Skeletal muscle satellite cell (primary cell): Measurements from ENCODE around the gene XRCC3.

Experiments used
- H3K27me3 ChIP-seq: 2 replicates; pipeline ENCODE4 v1.7.0; 2013; ENCODE audit warnings: low read length; ENCODE audit not compliant: control insufficient read depth, insufficient read depth
- H3K36me3 ChIP-seq: 2 replicates; pipeline ENCODE4 v1.7.0; 2013; ENCODE audit warnings: mild to moderate bottlenecking, control low read depth, low read length; ENCODE audit not compliant: insufficient read depth
- H3K4me1 ChIP-seq: 2 replicates; pipeline ENCODE4 v1.7.0; 2013; ENCODE audit warnings: low read length; ENCODE audit not compliant: control insufficient read depth, insufficient read depth
- H3K4me2 ChIP-seq: 2 replicates; pipeline ENCODE4 v1.7.0; 2013; ENCODE audit warnings: mild to moderate bottlenecking, low read length
- H3K4me3 ChIP-seq: 2 replicates; pipeline ENCODE4 v1.7.0; 2013; ENCODE audit warnings: low read length
- H3K9ac ChIP-seq: 2 replicates; pipeline ENCODE4 v1.7.0; 2013; ENCODE audit warnings: mild to moderate bottlenecking, low read depth, low read length, moderate library complexity
- H3K9me3 ChIP-seq: replicated peaks from 2 replicates; pipeline ENCODE4 v1.7.0; 2013; ENCODE audit warnings: mild to moderate bottlenecking, control low read depth, low read length

Gene XRCC3

DNA sequence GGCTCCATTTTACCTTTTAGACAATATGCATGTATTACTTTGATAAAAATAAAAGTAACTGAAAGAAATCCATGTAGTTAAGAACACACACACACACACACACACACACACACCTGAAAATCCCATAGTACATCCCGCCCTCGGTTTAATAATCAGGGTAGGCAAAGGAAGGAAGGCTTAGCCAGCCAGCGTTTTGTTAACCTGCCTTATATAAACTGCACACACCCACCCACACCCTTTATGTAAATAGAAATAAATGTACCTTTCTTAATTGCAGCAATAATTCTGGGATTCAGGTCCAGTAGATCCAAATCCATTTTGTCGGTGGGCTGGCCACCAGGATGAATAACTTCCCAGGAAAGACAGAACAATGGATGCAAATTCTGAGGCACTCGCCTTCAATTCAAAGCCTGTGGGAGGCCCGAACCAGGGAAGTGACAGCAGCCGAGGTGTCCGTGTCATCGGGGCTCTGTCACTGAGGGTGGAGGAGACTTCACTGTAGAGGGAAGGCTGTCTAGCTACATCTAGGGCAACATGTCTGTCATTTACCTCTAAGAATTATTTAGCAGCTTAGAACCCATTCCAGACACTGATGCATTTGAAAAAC, 4.4 kb downstream of the XRCC3 start:
- H3K4me2 ChIP-seq = peak overlapping the region; percentile 84
- H3K36me3 ChIP-seq = peaks cover 35% of the 10 kb centered on the region
- H3K4me1 ChIP-seq = peaks cover 49% of the 10 kb centered on the region
- peak overlapping the region; percentile 44 for H3K9ac ChIP-seq
- H3K4me3 ChIP-seq = no peak overlapping the region
- no peaks in the 10 kb centered on the region for H3K9me3 ChIP-seq
- H3K27me3 ChIP-seq = no peaks in the 10 kb centered on the region

- no peak overlapping the region for H3K9ac ChIP-seq
These were observed 5.4 kb downstream of the XRCC3 start for GRCh38 chr14:103709814-103710213.

DNA sequence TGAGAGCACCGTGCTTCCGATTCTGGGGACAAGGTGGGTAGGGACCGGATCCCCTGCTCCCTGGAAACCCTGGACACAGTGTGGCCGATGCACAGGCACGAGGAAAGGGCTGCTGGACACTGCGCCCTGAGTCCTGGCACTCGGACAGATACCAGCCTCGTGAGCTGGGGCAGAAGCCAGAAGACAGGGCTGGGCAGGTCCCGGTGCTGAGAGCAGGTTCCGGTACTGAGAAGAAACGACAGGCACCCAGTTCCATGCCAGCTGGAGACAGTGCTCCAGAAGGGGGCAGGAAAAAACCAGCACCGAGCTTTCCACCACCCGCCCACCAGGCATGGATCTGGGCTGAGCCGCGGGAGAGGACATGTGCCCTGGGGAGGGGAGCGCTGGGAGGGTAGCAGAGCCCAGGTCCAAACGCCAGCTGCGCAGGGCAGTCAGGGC, 6.5 kb downstream of the XRCC3 start:
- peaks cover 53% of the 10 kb centered on the region for H3K36me3 ChIP-seq
- no peak overlapping the region for H3K4me2 ChIP-seq
- no peaks in the 10 kb centered on the region for H3K9me3 ChIP-seq
- no peak overlapping the region for H3K4me3 ChIP-seq
- no peaks in the 10 kb centered on the region for H3K27me3 ChIP-seq
- peaks cover 41% of the 10 kb centered on the region for H3K4me1 ChIP-seq
- H3K9ac ChIP-seq = no peak overlapping the region

More at GRCh38 chr14:103709814-103710213, 5.4 kb downstream of the XRCC3 start:
- Histone ChIP-seq H3K36me3 (peaks cover 45% of the 10 kb centered on the region), H3K27me3 (no peaks in the 10 kb centered on the region), H3K4me3 (no peak overlapping the region), H3K9me3 (no peaks in the 10 kb centered on the region), H3K4me2 (no peak overlapping the region), H3K4me1 (peaks cover 49% of the 10 kb centered on the region)

DNA sequence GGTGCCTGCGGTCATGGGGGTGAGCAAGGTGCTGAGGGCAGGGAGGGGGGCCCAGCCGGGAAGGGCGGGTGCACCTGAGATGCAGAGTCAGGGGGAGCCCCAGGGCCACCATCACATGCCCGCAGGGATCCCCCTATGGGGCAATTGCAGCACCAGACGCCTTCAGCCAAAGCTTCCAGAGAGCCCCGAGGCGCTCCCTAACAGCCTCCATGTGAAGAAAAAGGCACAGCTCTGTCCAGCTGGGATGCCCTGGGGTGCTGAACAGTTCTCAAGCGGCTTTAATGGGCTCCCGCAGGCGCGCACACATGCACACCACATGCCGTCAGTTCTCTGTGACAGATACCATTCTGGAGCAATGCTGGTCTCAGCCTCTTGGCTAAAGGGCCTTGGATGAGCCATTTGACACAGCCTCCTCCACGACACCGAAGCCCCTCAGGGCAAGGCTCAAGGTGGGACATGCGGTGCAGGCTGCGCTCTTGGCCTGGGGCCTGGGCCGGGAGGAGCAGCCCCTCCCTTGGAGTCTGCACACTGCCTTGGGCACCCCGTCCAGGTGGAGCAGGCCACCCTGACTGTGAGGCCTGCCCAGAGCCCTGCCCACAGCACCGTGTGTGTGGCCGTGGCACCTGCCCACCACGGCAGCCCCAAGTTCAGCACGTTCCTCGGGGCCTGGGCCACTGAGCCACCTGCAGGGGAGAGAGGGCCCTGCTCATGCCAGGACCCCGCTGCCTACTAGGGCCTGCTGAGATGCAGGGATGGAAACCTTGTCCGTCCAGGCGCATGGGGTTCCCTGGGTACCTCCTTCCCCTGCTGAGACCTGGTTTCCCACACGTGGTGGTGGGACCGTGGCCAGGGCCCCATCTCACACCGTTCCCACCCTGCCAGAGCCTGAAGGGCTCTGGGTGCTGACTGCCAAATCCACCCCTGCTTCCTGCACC, 7.7 kb downstream of the XRCC3 start:
- H3K36me3 ChIP-seq = peaks cover 64% of the 10 kb centered on the region
- no peaks in the 10 kb centered on the region for H3K9me3 ChIP-seq
- H3K4me2 ChIP-seq = no peak overlapping the region
- no peaks in the 10 kb centered on the region for H3K27me3 ChIP-seq
- H3K4me1 ChIP-seq = peaks cover 30% of the 10 kb centered on the region
- no peak overlapping the region for H3K4me3 ChIP-seq
- no peak overlapping the region for H3K9ac ChIP-seq

DNA sequence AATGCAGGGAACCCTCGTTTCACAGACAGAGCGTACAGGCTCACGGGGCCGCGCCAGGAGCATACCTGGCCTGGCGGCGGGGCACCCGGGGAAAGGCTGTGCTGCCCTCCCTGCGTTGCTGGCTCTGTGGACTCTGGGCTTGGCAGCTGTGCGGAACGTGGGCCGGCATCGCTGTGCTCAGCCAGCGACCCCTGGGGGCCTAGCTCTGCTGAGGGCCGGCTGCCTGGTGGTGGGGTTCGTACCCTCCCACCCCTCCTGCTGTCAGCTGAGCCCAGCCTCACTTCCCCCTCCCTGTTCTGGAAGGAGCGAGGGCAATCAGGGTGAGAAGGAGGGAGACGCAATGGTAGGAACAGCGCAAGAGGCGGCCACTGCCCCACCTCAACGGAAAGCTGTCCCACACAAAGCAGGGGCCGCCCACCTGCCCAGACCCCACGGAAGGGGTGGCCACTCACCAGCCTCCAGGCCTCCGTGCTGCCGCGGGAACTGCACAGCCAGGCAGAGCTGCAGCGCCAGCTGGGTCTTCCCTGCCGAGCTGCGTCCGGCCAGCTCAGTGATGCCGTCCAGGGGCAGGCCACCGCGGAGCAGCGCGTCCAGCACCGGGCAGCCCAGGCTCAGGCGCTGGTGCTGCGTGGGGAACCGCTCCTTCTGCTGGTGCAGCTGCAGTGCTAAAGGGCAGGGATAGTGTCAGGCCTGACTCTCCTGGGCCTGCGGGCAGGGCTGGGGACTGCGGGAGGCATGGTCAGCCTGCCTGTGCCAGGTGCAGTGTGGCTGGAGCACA, 8.5 kb downstream of the XRCC3 start:
- H3K27me3 ChIP-seq = no peaks in the 10 kb centered on the region
- no peak overlapping the region for H3K4me3 ChIP-seq
- H3K4me2 ChIP-seq = no peak overlapping the region
- H3K9me3 ChIP-seq = no peaks in the 10 kb centered on the region
- H3K4me1 ChIP-seq = peaks cover 21% of the 10 kb centered on the region
- no peak overlapping the region for H3K9ac ChIP-seq
- peaks cover 73% of the 10 kb centered on the region for H3K36me3 ChIP-seq

- H3K4me2 ChIP-seq = no peak overlapping the region
- no peak overlapping the region for H3K4me3 ChIP-seq
- no peaks in the 10 kb centered on the region for H3K27me3 ChIP-seq
- H3K36me3 ChIP-seq = peaks cover 80% of the 10 kb centered on the region
- H3K9ac ChIP-seq = no peak overlapping the region
- H3K9me3 ChIP-seq = no peaks in the 10 kb centered on the region
- H3K4me1 ChIP-seq = peaks cover 15% of the 10 kb centered on the region
These were observed 9.6 kb downstream of the XRCC3 start for GRCh38 chr14:103705504-103706284.

DNA sequence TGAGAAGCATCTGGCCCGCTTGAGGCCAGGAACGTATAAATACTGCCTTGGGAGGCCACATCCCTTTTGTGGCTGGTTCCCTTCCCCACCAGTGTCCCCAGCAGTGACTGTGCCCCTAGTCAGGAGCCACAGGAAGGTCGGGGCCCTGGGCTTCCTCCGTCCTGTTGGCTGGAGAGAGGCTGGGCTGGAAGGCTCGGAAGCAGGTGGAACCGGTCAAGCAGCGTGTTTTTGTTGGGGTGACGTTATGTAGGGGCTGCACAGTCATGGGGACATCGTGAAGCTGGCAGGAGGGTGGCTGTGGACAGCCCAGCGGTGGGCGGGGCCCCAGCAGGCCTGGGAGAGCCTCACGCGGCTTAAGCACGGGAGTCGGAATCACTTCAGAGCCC, 10.1 kb downstream of the XRCC3 start:
- H3K4me2 ChIP-seq = no peak overlapping the region
- H3K27me3 ChIP-seq = no peaks in the 10 kb centered on the region
- H3K9me3 ChIP-seq = no peaks in the 10 kb centered on the region
- H3K36me3 ChIP-seq = peaks cover 86% of the 10 kb centered on the region
- H3K9ac ChIP-seq = no peak overlapping the region
- H3K4me1 ChIP-seq = peaks cover 21% of the 10 kb centered on the region
- H3K4me3 ChIP-seq = no peak overlapping the region

DNA sequence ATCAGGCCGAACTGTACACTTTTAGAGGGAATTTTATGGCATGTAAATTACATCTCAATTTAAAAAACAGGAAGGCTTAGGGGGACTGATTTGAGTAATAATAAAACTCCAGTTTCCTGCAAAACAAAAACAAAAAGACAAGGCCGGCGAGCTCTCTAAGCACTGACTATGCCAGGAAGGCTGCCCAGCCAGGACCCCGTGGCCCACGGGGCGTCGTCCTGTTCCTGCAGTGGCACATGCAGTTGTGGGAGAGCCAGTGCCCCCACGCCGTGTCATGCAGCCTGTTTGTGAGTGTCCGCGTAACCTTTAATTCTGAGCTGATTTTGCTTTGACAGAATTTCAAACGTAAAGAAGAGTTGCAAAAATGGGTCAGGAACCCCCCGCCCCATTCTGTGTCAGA, 10.5 kb downstream of the XRCC3 start:
- no peaks in the 10 kb centered on the region for H3K9me3 ChIP-seq
- peaks cover 88% of the 10 kb centered on the region for H3K36me3 ChIP-seq
- peaks cover 25% of the 10 kb centered on the region for H3K4me1 ChIP-seq
- H3K27me3 ChIP-seq = no peaks in the 10 kb centered on the region
- H3K4me2 ChIP-seq = no peak overlapping the region
- no peak overlapping the region for H3K9ac ChIP-seq
- H3K4me3 ChIP-seq = no peak overlapping the region

DNA sequence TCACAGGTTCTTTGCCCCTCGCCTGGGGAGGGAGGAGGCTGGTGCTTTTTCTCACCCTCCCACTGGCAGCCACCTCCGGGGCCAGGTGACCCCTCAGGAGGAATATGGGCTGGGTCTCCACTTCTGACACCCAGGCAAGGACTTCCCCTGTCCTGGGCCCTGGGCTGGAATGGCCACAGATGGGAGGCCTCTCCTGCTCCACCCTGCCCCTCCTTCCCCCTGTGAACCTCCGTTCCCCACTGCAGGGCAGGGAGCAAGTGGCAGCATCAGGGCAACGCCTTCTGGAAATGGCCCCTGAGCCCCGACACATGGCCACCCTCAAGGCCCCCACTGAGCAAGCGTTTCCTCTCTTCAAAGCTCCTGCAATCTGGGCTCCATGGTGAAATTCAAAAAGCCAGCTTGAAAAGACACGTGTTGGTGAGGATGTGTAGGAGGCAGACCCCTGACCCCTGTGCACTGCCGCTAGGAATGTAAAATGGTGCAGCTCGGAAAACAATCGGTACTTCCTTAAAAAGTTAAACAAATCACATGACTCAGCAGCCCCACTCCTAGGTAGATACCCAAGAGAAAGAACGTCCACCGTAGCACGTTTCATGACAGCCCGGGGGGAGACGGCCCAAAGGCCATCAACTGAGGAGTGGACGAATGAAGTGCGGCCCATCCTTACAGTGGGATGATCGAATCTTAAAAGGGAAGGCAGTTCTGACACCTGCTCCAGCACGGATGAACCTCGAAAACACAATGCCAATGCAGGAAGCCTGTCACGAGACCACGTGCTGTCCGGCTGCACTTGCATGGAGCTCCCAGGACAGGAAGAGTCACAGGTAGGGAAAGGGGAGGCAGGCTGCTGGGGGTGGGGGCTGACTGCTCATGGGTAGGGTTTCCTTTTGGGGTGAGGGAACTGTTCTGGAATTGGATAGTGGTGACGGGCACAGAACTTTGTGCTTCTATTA, 11.5 kb downstream of the XRCC3 start:
- Histone ChIP-seq H3K4me1 (peaks cover 20% of the 10 kb centered on the region), H3K4me3 (no peak overlapping the region), H3K9me3 (no peaks in the 10 kb centered on the region), H3K4me2 (no peak overlapping the region), H3K9ac (no peak overlapping the region), H3K36me3 (peaks cover 89% of the 10 kb centered on the region), H3K27me3 (no peaks in the 10 kb centered on the region)
